MV-4-11 (cell line): ENCODE results near the gene DPP9.
A peak's percentile ranks its signal among the peaks of the same experiment; 100 is the strongest.
"Not testable (repeated sequence)": the region's sequence is repeated elsewhere in the genome, so short reads cannot be mapped to it uniquely, and the experiment has no call there.

Experiments
- DNase-seq: peaks from one replicate; lab custom pipeline; 2025; lab: John Stamatoyannopoulos, UW

The DPP9 gene

DNA sequence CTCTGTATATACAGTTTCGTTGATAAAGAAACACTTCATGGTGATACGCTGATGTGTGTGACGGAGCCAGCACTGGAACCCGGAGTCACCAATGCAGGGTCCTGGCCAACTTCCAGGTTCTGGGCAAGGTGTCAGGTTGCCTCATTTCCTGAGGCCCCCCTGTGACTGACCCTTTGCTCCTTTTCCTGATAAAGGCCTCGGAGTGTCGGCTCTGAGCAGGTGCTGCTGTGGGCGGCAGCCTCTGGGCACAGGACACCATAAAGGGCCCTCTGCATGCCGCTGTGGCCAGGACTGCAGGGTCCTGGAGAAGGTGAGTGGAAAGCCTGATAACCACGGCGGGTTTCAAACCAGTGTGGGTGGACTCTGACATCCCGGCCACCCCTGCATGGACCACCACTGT is 36.2 kb downstream of the DPP9 start:
- no peak for DNase-seq

GRCh38 chr19:4686700-4687099 is 36.9 kb downstream of the DPP9 start:
- no peak for DNase-seq

- no peak for DNase-seq
Measured at GRCh38 chr19:4684312-4685095, 39.1 kb downstream of the DPP9 start.

GRCh38 chr19:4682417-4683200 is 41.0 kb downstream of the DPP9 start:
- DNase-seq = no peak

GRCh38 chr19:4680021-4680420 is 43.6 kb downstream of the DPP9 start:
- not testable (repeated sequence) for DNase-seq

DNA sequence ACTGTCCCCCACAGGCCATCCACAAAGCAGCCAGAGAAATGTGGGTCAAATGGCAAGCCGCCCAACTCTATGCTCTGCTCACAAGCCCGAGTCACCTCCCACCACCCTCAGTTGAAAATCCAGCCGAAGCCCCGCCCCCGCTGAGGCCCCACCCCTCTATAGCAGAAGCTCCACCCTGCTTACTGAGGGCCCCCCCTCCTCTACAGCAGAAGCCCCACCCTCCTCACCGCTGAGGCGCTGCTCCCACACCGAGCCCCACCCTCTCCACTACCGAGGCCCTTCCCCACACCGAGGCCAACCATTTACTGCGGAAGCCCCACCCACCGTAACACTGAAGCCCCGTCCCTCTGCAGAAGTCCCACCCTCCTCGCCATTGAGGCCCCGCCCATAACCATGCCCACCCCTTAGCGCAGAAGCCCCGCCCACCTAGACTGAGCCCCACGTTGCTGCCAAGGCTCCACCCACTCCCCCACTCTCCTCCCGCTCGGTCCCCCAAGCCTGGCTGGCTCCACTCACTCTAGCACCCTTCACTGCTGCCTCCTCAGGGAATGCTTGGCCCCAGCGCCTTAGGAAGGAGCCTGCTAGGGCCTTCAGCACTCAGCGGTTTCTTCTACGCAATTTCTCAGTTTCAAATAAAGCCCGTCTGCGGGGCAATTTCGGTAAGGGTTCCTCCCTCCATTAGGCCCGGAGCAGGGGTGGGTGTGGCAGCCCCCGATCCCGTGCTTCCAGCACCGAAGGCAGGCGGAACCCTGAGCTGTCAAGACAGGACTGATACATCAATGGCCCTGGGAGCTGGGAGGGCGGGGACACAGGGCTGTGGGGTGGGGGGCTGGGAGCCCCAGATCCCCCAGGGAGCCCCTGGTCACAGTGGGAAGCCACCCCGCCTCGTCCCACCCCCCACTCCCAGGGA is 44.5 kb downstream of the DPP9 start:
- no peak for DNase-seq

DNA sequence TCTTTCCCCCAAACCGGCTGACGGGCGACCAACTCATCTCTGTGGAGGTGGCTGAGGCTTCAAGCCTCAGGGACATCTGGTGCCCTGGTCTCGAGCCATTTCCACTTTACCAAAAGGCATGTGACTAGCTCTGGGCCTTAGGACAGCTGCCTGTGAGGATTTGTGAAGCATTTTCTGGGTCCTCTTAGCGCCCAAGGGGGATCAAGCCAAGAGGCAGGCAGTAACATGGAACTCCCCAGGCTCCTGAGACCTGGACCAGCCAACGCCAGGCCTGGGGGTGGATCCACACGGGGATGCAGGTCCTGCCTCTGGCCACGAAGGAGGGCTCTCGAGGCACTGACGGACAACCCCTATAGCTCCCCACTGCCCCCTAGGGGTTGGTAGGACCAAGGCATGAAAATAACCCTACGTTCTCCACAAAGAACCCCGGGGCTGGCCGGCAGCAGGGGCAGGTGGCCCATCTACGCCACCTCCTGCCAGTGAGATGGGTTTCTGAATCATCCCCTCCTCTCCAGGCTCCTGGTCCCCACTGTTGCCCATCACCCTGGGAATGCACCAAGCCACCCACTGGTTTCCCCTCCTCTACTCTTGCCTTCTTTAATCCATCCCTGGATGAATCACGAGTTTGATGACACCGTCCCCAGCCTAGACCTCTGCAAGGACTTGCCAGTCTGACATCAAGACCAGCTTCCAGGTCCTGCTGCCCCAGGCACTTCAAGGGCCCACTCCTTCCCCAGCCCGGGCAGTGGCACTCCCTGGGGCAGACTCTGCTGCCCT is 46.5 kb downstream of the DPP9 start:
- peak; percentile 16 for DNase-seq

DNA sequence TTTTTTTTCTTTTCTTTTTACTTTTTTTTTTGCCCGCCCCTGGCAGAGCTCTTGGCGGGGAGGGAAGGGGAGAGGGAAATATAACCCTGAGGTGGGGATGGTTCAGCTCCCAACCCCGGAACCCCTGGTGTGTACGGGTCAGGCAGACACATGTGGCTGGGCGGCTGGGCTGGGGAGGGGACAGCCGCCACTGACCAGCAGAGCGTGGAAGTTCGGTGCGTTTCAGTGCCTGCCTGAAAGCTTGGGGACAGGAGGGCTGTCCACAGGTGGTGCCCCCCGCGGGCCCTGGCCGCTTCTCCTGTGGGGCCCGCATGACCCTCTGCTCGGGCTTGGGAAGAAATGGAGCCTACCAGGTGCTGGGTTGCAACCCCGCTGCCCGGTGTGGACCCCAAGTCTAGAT is 48.3 kb downstream of the DPP9 start:
- no peak for DNase-seq

GRCh38 chr19:4673726-4674125 is 49.9 kb downstream of the DPP9 start:
- no peak for DNase-seq

DNA sequence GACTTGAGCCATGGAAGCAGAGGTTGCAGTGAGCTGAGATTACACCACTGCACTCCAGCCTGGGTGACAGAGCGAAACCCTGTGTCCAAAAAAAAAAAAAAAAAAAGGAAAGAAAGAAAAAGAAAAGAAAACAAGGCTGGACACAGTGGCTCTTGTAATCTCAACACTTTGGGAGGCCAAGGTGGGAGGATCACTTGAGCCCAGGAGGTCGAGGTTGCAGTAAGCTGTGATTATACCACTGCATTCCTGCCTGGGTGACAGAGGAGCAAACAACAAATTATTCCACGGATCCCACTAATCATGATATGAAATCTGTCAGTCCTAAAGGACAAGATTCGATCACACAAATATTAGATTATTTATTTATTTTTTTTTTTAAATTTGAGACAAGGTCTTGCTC is 50.4 kb downstream of the DPP9 start:
- no peak for DNase-seq

DNA sequence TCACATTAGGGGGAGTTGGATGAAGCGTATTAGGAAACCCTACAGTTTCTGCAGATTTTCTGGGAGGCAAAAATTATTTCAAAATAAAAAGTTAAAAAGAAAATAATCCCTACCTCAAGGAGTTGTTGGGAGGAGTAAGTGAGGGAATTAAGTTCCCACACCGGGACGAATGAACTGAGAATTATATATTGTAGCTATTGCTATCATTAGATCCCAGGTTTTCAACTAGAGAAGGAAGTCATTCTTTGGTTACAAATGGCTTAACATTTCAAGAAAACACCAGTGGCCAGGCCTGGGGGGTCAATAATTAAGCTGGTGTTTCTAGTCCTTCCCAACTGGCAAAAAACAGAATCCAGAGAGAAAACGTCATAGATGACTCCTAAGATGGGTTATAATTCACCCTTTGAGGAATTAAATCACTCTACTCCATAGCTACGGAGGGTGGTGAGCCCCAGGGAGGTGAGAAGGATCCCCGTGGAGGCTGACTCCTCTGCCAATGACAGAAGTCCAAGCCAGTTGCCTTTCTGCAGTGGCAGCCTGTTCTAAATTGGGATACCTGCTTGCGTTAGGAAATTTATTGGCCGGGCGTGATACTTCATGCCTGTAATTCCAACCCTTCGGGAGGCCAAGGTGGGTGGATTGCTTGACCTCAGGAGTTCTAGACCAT is 52.3 kb downstream of the DPP9 start:
- no peak for DNase-seq

GRCh38 chr19:4669723-4670480 is 53.7 kb downstream of the DPP9 start, which contains the start of gene MYDGF:
TSS of gene MYDGF (minus strand) at chr19:4670342. CDS start at chr19:4670334, 8 bp downstream.
- peak; percentile 88 for DNase-seq

- no peak for DNase-seq
Measured at GRCh38 chr19:4664642-4665041, 59.0 kb downstream of the DPP9 start.

- DNase-seq = no peak
Measured at GRCh38 chr19:4662812-4663211, 60.8 kb downstream of the DPP9 start.

- no peak for DNase-seq
Measured at GRCh38 chr19:4662020-4662695, 61.5 kb downstream of the DPP9 start.

- DNase-seq = peak; percentile 60
Measured at GRCh38 chr19:4660993-4661392, 62.6 kb downstream of the DPP9 start.

- peak; percentile 49 for DNase-seq
Measured at GRCh38 chr19:4660181-4660791, 63.4 kb downstream of the DPP9 start.

DNA sequence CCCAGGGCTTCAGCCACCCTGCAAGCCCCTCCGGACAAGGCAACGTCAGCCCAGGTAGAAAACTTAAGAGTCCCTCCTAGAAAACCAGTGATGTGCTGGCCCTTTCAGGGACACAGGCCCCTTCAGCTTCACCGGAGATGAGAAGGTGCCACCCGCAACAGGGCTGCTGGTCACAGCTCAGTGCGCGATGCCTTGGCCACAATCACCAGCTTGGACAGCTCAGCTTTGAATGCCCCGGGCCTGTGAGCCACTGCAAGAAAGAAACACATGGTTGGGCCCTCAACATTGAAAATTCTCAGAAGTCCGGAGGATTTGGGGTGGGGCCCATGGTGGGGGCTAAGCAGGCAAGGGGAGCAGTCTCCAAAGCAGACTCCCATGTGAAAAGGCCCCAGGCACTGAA is 65.8 kb downstream of the DPP9 start:
- DNase-seq = no peak

- DNase-seq = no peak
Measured at GRCh38 chr19:4657262-4657661, 66.4 kb downstream of the DPP9 start.
